ENCODE measurements around the gene HTR2B.
A peak's percentile ranks its signal among the peaks of the same experiment; 100 is the strongest.

HTR2B gene

GRCh38 chr2:231134910-231135655 is 10.2 kb upstream of the HTR2B start:
- no peak for TF ChIP-seq POLR2AphosphoS5 (IDR thresholded peaks at IDR 0.05; ENCODE audit: low read depth, low read length)
- FAIRE-seq: no peak
- no peak for DNase-seq (ENCODE audit: insufficient read length, low spot score)

- TF ChIP-seq PAX5 (IDR thresholded peaks at IDR 0.05; ENCODE audit: insufficient read depth, low read length, severe bottlenecking) (no peak), POLR2AphosphoS5 (IDR thresholded peaks at IDR 0.05; ENCODE audit: low read depth, low read length) (no peak)
- FAIRE-seq (no peak), DNase-seq (ENCODE audit: insufficient read length, low spot score) (no peak)
Measured at GRCh38 chr2:231133365-231134099, 8.7 kb upstream of the HTR2B start.

- no peak for FAIRE-seq
- DNase-seq (ENCODE audit: insufficient read length, low spot score): no peak
- no peak for TF ChIP-seq POU2F2 (IDR thresholded peaks at IDR 0.05; ENCODE audit: low read depth, low read length)
- TF ChIP-seq POLR2A (IDR thresholded peaks at IDR 0.05; ENCODE audit: low read depth, low read length): no peak
- TF ChIP-seq POLR2AphosphoS5 (IDR thresholded peaks at IDR 0.05; ENCODE audit: low read depth, low read length): no peak
- no peak for TF ChIP-seq PAX5 (IDR thresholded peaks at IDR 0.05; ENCODE audit: insufficient read depth, low read length, severe bottlenecking)
- TF ChIP-seq TAF1 (IDR thresholded peaks at IDR 0.05; ENCODE audit: low read depth, low read length): no peak
- no peak for TF ChIP-seq SPI1 (IDR thresholded peaks at IDR 0.05; ENCODE audit: low read depth, low read length)
Measured at GRCh38 chr2:231132129-231132528, 7.3 kb upstream of the HTR2B start.

GRCh38 chr2:231130336-231131056 is 5.7 kb upstream of the HTR2B start:
- TF ChIP-seq POU2F2 (IDR thresholded peaks at IDR 0.05; ENCODE audit: low read depth, low read length) (no peak), PAX5 (IDR thresholded peaks at IDR 0.05; ENCODE audit: insufficient read depth, low read length, severe bottlenecking) (no peak), POLR2A (IDR thresholded peaks at IDR 0.05; ENCODE audit: low read depth, low read length) (no peak), SPI1 (IDR thresholded peaks at IDR 0.05; ENCODE audit: low read depth, low read length) (no peak), POLR2AphosphoS5 (IDR thresholded peaks at IDR 0.05; ENCODE audit: low read depth, low read length) (no peak), TAF1 (IDR thresholded peaks at IDR 0.05; ENCODE audit: low read depth, low read length) (no peak)
- no peak for FAIRE-seq
- no peak for DNase-seq (ENCODE audit: insufficient read length, low spot score)

GRCh38 chr2:231129216-231129615 is 4.4 kb upstream of the HTR2B start:
- DNase-seq (ENCODE audit: insufficient read length, low spot score): no peak
- no peak for TF ChIP-seq POLR2AphosphoS5 (IDR thresholded peaks at IDR 0.05; ENCODE audit: low read depth, low read length)
- no peak for TF ChIP-seq TAF1 (IDR thresholded peaks at IDR 0.05; ENCODE audit: low read depth, low read length)
- no peak for FAIRE-seq

- DNase-seq (ENCODE audit: insufficient read length, low spot score): no peak
- TF ChIP-seq PAX5 (IDR thresholded peaks at IDR 0.05; ENCODE audit: insufficient read depth, low read length, severe bottlenecking) (no peak), SPI1 (IDR thresholded peaks at IDR 0.05; ENCODE audit: low read depth, low read length) (no peak), POLR2AphosphoS5 (IDR thresholded peaks at IDR 0.05; ENCODE audit: low read depth, low read length) (no peak), TAF1 (IDR thresholded peaks at IDR 0.05; ENCODE audit: low read depth, low read length) (no peak)
- peak; percentile 41 for FAIRE-seq
Measured at GRCh38 chr2:231128541-231128940, 3.7 kb upstream of the HTR2B start.

GRCh38 chr2:231127936-231128335 is 3.1 kb upstream of the HTR2B start:
- no peak for TF ChIP-seq TAF1 (IDR thresholded peaks at IDR 0.05; ENCODE audit: low read depth, low read length)
- no peak for TF ChIP-seq PAX5 (IDR thresholded peaks at IDR 0.05; ENCODE audit: insufficient read depth, low read length, severe bottlenecking)
- no peak for TF ChIP-seq POLR2AphosphoS5 (IDR thresholded peaks at IDR 0.05; ENCODE audit: low read depth, low read length)
- TF ChIP-seq POU2F2 (IDR thresholded peaks at IDR 0.05; ENCODE audit: low read depth, low read length): no peak
- no peak for TF ChIP-seq POLR2A (IDR thresholded peaks at IDR 0.05; ENCODE audit: low read depth, low read length)
- TF ChIP-seq SPI1 (IDR thresholded peaks at IDR 0.05; ENCODE audit: low read depth, low read length): no peak
- DNase-seq (ENCODE audit: insufficient read length, low spot score) (no peak), FAIRE-seq (no peak)

GRCh38 chr2:231127480-231127879 is 2.6 kb upstream of the HTR2B start:
- TF ChIP-seq POU2F2 (IDR thresholded peaks at IDR 0.05; ENCODE audit: low read depth, low read length) (no peak), POLR2AphosphoS5 (IDR thresholded peaks at IDR 0.05; ENCODE audit: low read depth, low read length) (no peak), TAF1 (IDR thresholded peaks at IDR 0.05; ENCODE audit: low read depth, low read length) (no peak), PAX5 (IDR thresholded peaks at IDR 0.05; ENCODE audit: insufficient read depth, low read length, severe bottlenecking) (no peak), POLR2A (IDR thresholded peaks at IDR 0.05; ENCODE audit: low read depth, low read length) (no peak), SPI1 (IDR thresholded peaks at IDR 0.05; ENCODE audit: low read depth, low read length) (no peak)
- FAIRE-seq: no peak
- DNase-seq (ENCODE audit: insufficient read length, low spot score): no peak

GRCh38 chr2:231126123-231126522 is 1.3 kb upstream of the HTR2B start:
- TF ChIP-seq POU2F2 (IDR thresholded peaks at IDR 0.05; ENCODE audit: low read depth, low read length) (no peak), SPI1 (IDR thresholded peaks at IDR 0.05; ENCODE audit: low read depth, low read length) (no peak), POLR2AphosphoS5 (IDR thresholded peaks at IDR 0.05; ENCODE audit: low read depth, low read length) (no peak), POLR2A (IDR thresholded peaks at IDR 0.05; ENCODE audit: low read depth, low read length) (no peak), TAF1 (IDR thresholded peaks at IDR 0.05; ENCODE audit: low read depth, low read length) (no peak), PAX5 (IDR thresholded peaks at IDR 0.05; ENCODE audit: insufficient read depth, low read length, severe bottlenecking) (no peak)
- no peak for DNase-seq (ENCODE audit: insufficient read length, low spot score)
- FAIRE-seq: no peak

Data from GM12891 (cell line).